Progenitor cell of endocrine pancreas (in vitro differentiated cells): ENCODE measurements around the gene AFF2. TPM values are rescaled to one million over a fixed set of nuclear protein-coding genes. Genes with fewer than 3 reads are reported as not detected.

ENCODE experiments used
- DNase-seq: peaks from one replicate; pipeline ENCODE4 v3.0.0; 2021; ENCODE audit warnings: low spot score; ENCODE audit not compliant: unreplicated experiment
- H3K27ac Mint-ChIP-seq: 2 replicates; pipeline ENCODE4 v1.8.0; 2021; ENCODE audit warnings: mild to moderate bottlenecking, moderate library complexity, mixed read lengths
- H3K27me3 Mint-ChIP-seq: 2 replicates; pipeline ENCODE4 v1.8.0; 2021; ENCODE audit warnings: mixed read lengths
- H3K36me3 Mint-ChIP-seq: 2 replicates; pipeline ENCODE4 v1.8.0; 2022; ENCODE audit warnings: mixed read lengths; ENCODE audit not compliant: insufficient read depth
- H3K4me1 Mint-ChIP-seq: 2 replicates; pipeline ENCODE4 v1.8.0; 2021; ENCODE audit warnings: low read depth, mixed read lengths
- H3K4me3 Mint-ChIP-seq: 2 replicates; pipeline ENCODE4 v1.8.0; 2021; ENCODE audit warnings: low read depth, mild to moderate bottlenecking, moderate library complexity, mixed read lengths
- H3K9me3 Mint-ChIP-seq: 2 replicates; pipeline ENCODE4 v1.8.0; 2021; ENCODE audit warnings: low read depth, mixed read lengths
- CTCF ChIP-seq: fragments of 200-600 bp; sonication (generic); IDR thresholded peaks from one replicate; pipeline ENCODE4 v1.5.0; 2021; ENCODE audit warnings: antibody characterized with exemption, mild to moderate bottlenecking; ENCODE audit not compliant: unreplicated experiment
- total RNA-seq: library from RNA; stranded (reverse); gene quantifications from 2 replicates; pipeline ENCODE4 v1.2.1, GENCODE V29; 2021

Gene AFF2
- total RNA-seq, 1 donor from 2014 or later: 8.4 TPM

- Mint-ChIP-seq H3K27me3 (no peaks in the 10 kb centered on the region), H3K27ac (no peak overlapping the region), H3K9me3 (peaks cover 23% of the 10 kb centered on the region), H3K4me1 (peaks cover 2% of the 10 kb centered on the region), H3K36me3 (no peaks in the 10 kb centered on the region), H3K4me3 (no peak overlapping the region)
- no peak for TF ChIP-seq CTCF
- no peak for DNase-seq
Observed at GRCh38 chrX:148577741-148578140, 77.3 kb downstream of the AFF2 start.

- Mint-ChIP-seq H3K27ac (no peak overlapping the region), H3K27me3 (no peaks in the 10 kb centered on the region), H3K9me3 (peaks cover 29% of the 10 kb centered on the region), H3K36me3 (no peaks in the 10 kb centered on the region), H3K4me1 (peaks cover 2% of the 10 kb centered on the region), H3K4me3 (no peak overlapping the region)
- DNase-seq: no peak
- TF ChIP-seq CTCF: no peak
Observed at GRCh38 chrX:148580016-148580415, 79.6 kb downstream of the AFF2 start.

GRCh38 chrX:148582353-148582752, 81.9 kb downstream of the AFF2 start:
- Mint-ChIP-seq H3K36me3 (no peaks in the 10 kb centered on the region), H3K4me1 (peaks cover 2% of the 10 kb centered on the region), H3K27ac (no peak overlapping the region), H3K27me3 (no peaks in the 10 kb centered on the region), H3K4me3 (no peak overlapping the region), H3K9me3 (peaks cover 28% of the 10 kb centered on the region)
- no peak for DNase-seq
- TF ChIP-seq CTCF: no peak

- Mint-ChIP-seq H3K36me3 (no peaks in the 10 kb centered on the region), H3K4me3 (no peak overlapping the region), H3K9me3 (peaks cover 14% of the 10 kb centered on the region), H3K27ac (no peak overlapping the region), H3K27me3 (no peaks in the 10 kb centered on the region), H3K4me1 (no peaks in the 10 kb centered on the region)
- no peak for TF ChIP-seq CTCF
- DNase-seq: no peak
Observed at GRCh38 chrX:148588649-148589310, 88.4 kb downstream of the AFF2 start.

- peaks cover 25% of the 10 kb centered on the region for H3K9me3 Mint-ChIP-seq
- H3K4me1 Mint-ChIP-seq: peaks cover 3% of the 10 kb centered on the region
- H3K27me3 Mint-ChIP-seq: no peaks in the 10 kb centered on the region
- no peak for DNase-seq
- no peak overlapping the region for H3K27ac Mint-ChIP-seq
- no peak for TF ChIP-seq CTCF
- H3K4me3 Mint-ChIP-seq: no peak overlapping the region
- peaks cover 1% of the 10 kb centered on the region for H3K36me3 Mint-ChIP-seq
Observed at GRCh38 chrX:148592595-148592994, 92.2 kb downstream of the AFF2 start.
